SK-N-SH (cell line): Measurements from ENCODE around the gene NR0B2.

Experiments
- RAD21 ChIP-seq: IDR thresholded peaks from 2 replicates; pipeline ENCODE4 v1.6.1; 2012; ENCODE audit warnings: mild to moderate bottlenecking, low read length
- RFX5 ChIP-seq: IDR thresholded peaks from 2 replicates; pipeline ENCODE4 v1.6.1; 2012; ENCODE audit warnings: mild to moderate bottlenecking, improper control_type of control experiment, low read length
- YY1 ChIP-seq: IDR thresholded peaks from 2 replicates; pipeline ENCODE4 v1.4.0; 2012; ENCODE audit warnings: low read depth, mild to moderate bottlenecking
- TF ChIP-seq, protein P1 (sequence below): fragments of 150-350 bp; IDR thresholded peaks from 2 replicates; pipeline ENCODE4 v1.6.1; 2016; ENCODE audit warnings: mild to moderate bottlenecking, low read depth, low read length
- TF ChIP-seq, protein P2 (sequence below): fragments of 200-600 bp; sonication (generic); IDR thresholded peaks from 2 replicates; pipeline ENCODE4 v1.6.1; 2017; ENCODE audit warnings: antibody characterized with exemption, mild to moderate bottlenecking, moderate library complexity
- TF ChIP-seq, protein P3 (sequence below): IDR thresholded peaks from 2 replicates; pipeline ENCODE4; 2012

DNA sequence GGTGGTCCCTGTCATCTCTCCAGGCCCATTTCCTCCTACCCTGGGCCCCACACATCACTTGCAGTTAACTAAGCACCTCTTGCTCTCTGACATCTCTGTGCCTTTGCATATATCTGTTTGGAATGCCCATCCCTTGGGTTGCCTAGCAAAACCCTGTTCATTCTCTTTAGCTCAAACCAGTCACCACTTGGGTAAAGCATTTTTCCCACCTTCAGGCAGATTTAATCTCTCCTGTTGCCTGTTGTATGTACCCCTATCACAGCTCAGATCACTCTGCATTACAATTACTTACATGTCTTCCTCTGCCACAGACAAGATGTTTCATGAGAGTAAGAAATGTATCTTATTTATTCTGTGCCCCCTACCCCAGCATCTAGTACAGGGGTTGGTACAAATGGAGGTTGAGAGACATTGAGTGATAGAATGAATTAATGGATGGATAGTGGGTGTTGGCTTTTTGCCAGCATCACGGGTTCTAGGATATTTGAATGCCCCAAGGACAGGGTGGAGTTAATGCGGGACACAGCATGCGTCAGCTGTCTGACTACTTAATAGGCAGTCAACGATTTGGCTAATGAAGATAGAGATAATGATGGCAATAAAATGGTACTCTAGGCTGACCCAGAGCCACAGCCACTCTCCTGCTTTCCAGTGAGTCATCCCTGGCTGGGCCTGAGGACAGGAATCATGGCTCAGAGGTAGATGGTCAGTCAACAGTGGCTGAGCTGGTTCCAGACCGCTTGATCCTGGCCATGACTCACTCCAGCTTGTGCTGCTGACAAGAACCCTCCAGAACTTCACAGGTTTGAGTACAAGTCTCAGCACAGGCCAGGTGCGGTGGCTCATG is 6.5 kb downstream of the NR0B2 start:
- TF ChIP-seq YY1 (no peak), RFX5 (no peak), RAD21 (no peak)
- TF ChIP-seq, protein P1, sequence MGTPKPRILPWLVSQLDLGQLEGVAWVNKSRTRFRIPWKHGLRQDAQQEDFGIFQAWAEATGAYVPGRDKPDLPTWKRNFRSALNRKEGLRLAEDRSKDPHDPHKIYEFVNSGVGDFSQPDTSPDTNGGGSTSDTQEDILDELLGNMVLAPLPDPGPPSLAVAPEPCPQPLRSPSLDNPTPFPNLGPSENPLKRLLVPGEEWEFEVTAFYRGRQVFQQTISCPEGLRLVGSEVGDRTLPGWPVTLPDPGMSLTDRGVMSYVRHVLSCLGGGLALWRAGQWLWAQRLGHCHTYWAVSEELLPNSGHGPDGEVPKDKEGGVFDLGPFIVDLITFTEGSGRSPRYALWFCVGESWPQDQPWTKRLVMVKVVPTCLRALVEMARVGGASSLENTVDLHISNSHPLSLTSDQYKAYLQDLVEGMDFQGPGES, result no peak
- TF ChIP-seq, protein P2, sequence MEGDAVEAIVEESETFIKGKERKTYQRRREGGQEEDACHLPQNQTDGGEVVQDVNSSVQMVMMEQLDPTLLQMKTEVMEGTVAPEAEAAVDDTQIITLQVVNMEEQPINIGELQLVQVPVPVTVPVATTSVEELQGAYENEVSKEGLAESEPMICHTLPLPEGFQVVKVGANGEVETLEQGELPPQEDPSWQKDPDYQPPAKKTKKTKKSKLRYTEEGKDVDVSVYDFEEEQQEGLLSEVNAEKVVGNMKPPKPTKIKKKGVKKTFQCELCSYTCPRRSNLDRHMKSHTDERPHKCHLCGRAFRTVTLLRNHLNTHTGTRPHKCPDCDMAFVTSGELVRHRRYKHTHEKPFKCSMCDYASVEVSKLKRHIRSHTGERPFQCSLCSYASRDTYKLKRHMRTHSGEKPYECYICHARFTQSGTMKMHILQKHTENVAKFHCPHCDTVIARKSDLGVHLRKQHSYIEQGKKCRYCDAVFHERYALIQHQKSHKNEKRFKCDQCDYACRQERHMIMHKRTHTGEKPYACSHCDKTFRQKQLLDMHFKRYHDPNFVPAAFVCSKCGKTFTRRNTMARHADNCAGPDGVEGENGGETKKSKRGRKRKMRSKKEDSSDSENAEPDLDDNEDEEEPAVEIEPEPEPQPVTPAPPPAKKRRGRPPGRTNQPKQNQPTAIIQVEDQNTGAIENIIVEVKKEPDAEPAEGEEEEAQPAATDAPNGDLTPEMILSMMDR, result no peak
- TF ChIP-seq, protein P3, sequence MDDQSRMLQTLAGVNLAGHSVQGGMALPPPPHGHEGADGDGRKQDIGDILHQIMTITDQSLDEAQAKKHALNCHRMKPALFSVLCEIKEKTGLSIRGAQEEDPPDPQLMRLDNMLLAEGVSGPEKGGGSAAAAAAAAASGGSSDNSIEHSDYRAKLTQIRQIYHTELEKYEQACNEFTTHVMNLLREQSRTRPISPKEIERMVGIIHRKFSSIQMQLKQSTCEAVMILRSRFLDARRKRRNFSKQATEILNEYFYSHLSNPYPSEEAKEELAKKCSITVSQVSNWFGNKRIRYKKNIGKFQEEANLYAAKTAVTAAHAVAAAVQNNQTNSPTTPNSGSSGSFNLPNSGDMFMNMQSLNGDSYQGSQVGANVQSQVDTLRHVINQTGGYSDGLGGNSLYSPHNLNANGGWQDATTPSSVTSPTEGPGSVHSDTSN, result no peak
